ENCODE measurements around the gene ADAMTS10.
"Not testable (repeated sequence)": the region's sequence is repeated elsewhere in the genome, so short reads cannot be mapped to it uniquely, and the experiment has no call there.

Gene ADAMTS10

GRCh38 chr19:8553729-8554128 lies 56.8 kb downstream of the ADAMTS10 start:
- DNase-seq = not testable (repeated sequence)

GRCh38 chr19:8552810-8553209 lies 57.7 kb downstream of the ADAMTS10 start:
- no peak for DNase-seq

GRCh38 chr19:8550070-8550469 lies 60.4 kb downstream of the ADAMTS10 start:
- no peak for DNase-seq

GRCh38 chr19:8545743-8546142 lies 64.8 kb downstream of the ADAMTS10 start:
- no peak for DNase-seq

GRCh38 chr19:8544168-8544567 lies 66.3 kb downstream of the ADAMTS10 start:
- DNase-seq = no peak

- DNase-seq = no peak
Observed at GRCh38 chr19:8539621-8540149, 70.8 kb downstream of the ADAMTS10 start.

- DNase-seq = no peak
Observed at GRCh38 chr19:8537099-8537498, 73.4 kb downstream of the ADAMTS10 start.

- no peak for DNase-seq
Observed at GRCh38 chr19:8536282-8536681, 74.2 kb downstream of the ADAMTS10 start.

GRCh38 chr19:8532225-8532624 lies 78.3 kb downstream of the ADAMTS10 start:
- DNase-seq = no peak

- DNase-seq = no peak
Observed at GRCh38 chr19:8531470-8531869, 79.0 kb downstream of the ADAMTS10 start.
